Spleen (tissue), 11 donors: Measurements from ENCODE around the gene GADL1. TPM values are rescaled to one million over a fixed set of nuclear protein-coding genes. Genes with fewer than 3 reads are reported as not detected.
A peak's percentile ranks its signal among the peaks of the same experiment; 100 is the strongest.

Experiments used
- DNase-seq: peaks from one replicate; pipeline ENCODE4 v3.0.0-alpha.2; 2020
- H3K27ac ChIP-seq, 8 donors: fragments of 200-600 bp; sonication (generic) in 7 of 8; 1 replicate in 4 of 8; 2 replicates in 4 of 8; pipeline versions ENCODE4 v1.5.0 to v1.8.0; 2016 to 2021; ENCODE audit warnings: inconsistent platforms in 4 of 8, mild to moderate bottlenecking in 4 of 8, moderate library complexity in 1 of 8
- H3K27me3 ChIP-seq, 7 donors: fragments of 200-600 bp; sonication (generic) in 6 of 7; replicated peaks in 1 of 7; 1 replicate in 4 of 7; 2 replicates in 3 of 7; pipeline versions ENCODE4 v1.5.0 to v1.8.0; 2016 to 2021; ENCODE audit warnings: inconsistent platforms in 3 of 7, mild to moderate bottlenecking in 1 of 7
- H3K36me3 ChIP-seq, 6 donors: fragments of 200-600 bp; sonication (generic) in 5 of 6; 1 replicate in 4 of 6; 2 replicates in 2 of 6; pipeline versions ENCODE4 v1.5.0 to v1.8.0; 2016 to 2021; ENCODE audit warnings: inconsistent platforms in 2 of 6
- H3K4me1 ChIP-seq, 6 donors: fragments of 200-600 bp; sonication (generic) in 5 of 6; 1 replicate in 3 of 6; 2 replicates in 3 of 6; pipeline versions ENCODE4 v1.5.0 to v1.8.0; 2016 to 2021; ENCODE audit warnings: inconsistent platforms in 3 of 6
- H3K4me3 ChIP-seq, 8 donors: fragments of 200-600 bp; sonication (generic) in 7 of 8; 1 replicate in 4 of 8; 2 replicates in 4 of 8; pipeline versions ENCODE4 v1.5.0 to v1.8.0; 2016 to 2021; ENCODE audit warnings: inconsistent platforms in 4 of 8, mild to moderate bottlenecking in 4 of 8, moderate library complexity in 2 of 8
- H3K9me3 ChIP-seq, 8 donors: fragments of 200-600 bp; sonication (generic) in 7 of 8; 1 replicate in 4 of 8; 2 replicates in 4 of 8; pipeline versions ENCODE4 v1.5.0 to v1.8.0; 2016 to 2021; ENCODE audit warnings: inconsistent platforms in 4 of 8
- CTCF ChIP-seq, 11 experiments: fragments of 200-600 bp in 7 of 11; fragments of 450-650 bp in 4 of 11; sonication (generic) in 4 of 11; IDR thresholded peaks in 8 of 11; conservative IDR thresholded peaks in 3 of 11; 1 replicate in 7 of 11; 2 replicates in 4 of 11; pipeline versions ENCODE4 v1.4.0 to v1.8.0; 2016 to 2021; ENCODE audit warnings: antibody characterized with exemption in 11 of 11, inconsistent platforms in 4 of 11, mild to moderate bottlenecking in 1 of 11
- POLR2A ChIP-seq, 3 donors: fragments of 450-650 bp; IDR thresholded peaks; one replicate each; pipeline ENCODE4 v1.5.1; 2017; ENCODE audit warnings: antibody characterized with exemption in 3 of 3, mild to moderate bottlenecking in 1 of 3
- POLR2AphosphoS5 ChIP-seq, 3 donors: sonication (generic); formaldehyde crosslinking; IDR thresholded peaks; one replicate each; pipeline ENCODE4 v1.5.1; 2017; ENCODE audit warnings: antibody characterized with exemption in 3 of 3
- WGBS, 5 donors: extraction: QIAGEN DNeasy Blood & Tissue Kit in 3 of 5; methylation state at CpG; one replicate each; pipeline versions ENCODE4 v1.1.5 to v1.1.7; 2013 to 2018; 5-methylcytosine and 5-hydroxymethylcytosine counted together
- intact Hi-C: fragments of 100-400 bp; cut with DNase I; formaldehyde crosslinking; loops from one replicate; pipeline ENCODE4 v1.15.0; 2023; ENCODE audit warnings: low total_unique reads
- polyA plus RNA-seq, 3 donors: library from polyadenylated mRNA; stranded (reverse); fragments of 200-250 nt; gene quantifications; one replicate each; pipeline ENCODE4 v1.2.1, GENCODE V29; 2013
- total RNA-seq, 7 donors: library from RNA; depleted of rRNA in 3 of 7; stranded (reverse); fragments of >200 nt in 3 of 7; fragmentation: NEBNext Ultra II Directional in 4 of 7; extraction: Animal tissue kit (Norgen Biotek cat#: 25700) in 4 of 7; gene quantifications; one replicate each; pipeline versions ENCODE4 v1.1.0 to v1.2.1, GENCODE V29; 2016 to 2021
- donor health status: healthy with polysubstance abuse.
- donor health status: DM: no; HTN: no; CAD: no; lungs with moderate emphysema.
- donor health status: DM: no; HTN: no; CAD: no.
- donor health status: Bipolar disorder and iron deficiency.
- donor health status: healthy.
- donor health status: DM: no; HTN: no; CAD: no.
- donor health status: DM: yes; HTN: yes; CAD: no.

Gene GADL1
- total and polyA plus RNA-seq, 10 donors, result 0.02 to 0.16 (median 0.08) TPM; not detected in 6

DNA sequence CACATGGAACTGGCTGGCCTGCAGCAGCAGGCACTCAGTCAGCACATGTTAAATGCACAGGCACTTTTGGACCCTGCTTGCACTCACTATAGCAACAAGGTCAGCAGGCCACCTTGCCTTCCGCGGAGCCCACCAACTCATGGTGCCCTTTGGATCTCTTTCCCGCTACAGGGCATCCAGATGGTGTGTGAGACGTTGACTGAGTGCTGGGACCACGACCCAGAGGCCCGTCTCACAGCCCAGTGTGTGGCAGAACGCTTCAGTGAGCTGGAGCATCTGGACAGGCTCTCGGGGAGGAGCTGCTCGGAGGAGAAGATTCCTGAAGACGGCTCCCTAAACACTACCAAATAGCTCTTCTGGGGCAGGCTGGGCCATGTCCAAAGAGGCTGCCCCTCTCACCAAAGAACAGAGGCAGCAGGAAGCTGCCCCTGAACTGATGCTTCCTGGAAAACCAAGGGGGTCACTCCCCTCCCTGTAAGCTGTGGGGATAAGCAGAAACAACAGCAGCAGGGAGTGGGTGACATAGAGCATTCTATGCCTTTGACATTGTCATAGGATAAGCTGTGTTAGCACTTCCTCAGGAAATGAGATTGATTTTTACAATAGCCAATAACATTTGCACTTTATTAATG is 203.1 kb downstream of the GADL1 start:
- TF ChIP-seq POLR2A (IDR thresholded peaks at IDR 0.05) (no peak), POLR2AphosphoS5 (IDR thresholded peaks at IDR 0.05) (peak; percentile 58 to 62 (median 60)), CTCF (IDR thresholded peaks at IDR 0.05 in 8 of 11, conservative IDR thresholded peaks at IDR 0.05 in 3 of 11) (no peak)
- WGBS, 5 donors, result 59 to 76% (median 65%) methylated on average over 6 to 10 of the region's 10 CpGs
- DNase-seq, result no peak
- no peaks in the 10 kb centered on the region for H3K9me3 ChIP-seq
- H3K4me3 ChIP-seq, result no peak overlapping the region
- H3K27ac ChIP-seq, result peak overlapping the region; percentile 45 to 80 (median 75)
- intact Hi-C loops, result loop anchor here (5.0 kb wide), 1 partner anchor 579 kb away; no protein-coding TSS in a partner anchor
- peaks cover 30 to 99% (median 88%) of the 10 kb centered on the region in 6 donors for H3K4me1 ChIP-seq
- peaks cover 0 to 100% (median 72%) of the 10 kb centered on the region in 6 donors for H3K36me3 ChIP-seq
- H3K27me3 ChIP-seq, result no peaks in the 10 kb centered on the region

GRCh38 chr3:30690199-30690598 is 204.3 kb downstream of the GADL1 start:
- H3K27me3 ChIP-seq, result no peaks in the 10 kb centered on the region
- no peak overlapping the region for H3K4me3 ChIP-seq
- no peak for TF ChIP-seq POLR2AphosphoS5 (IDR thresholded peaks at IDR 0.05)
- no peak for TF ChIP-seq CTCF (IDR thresholded peaks at IDR 0.05 in 8 of 11, conservative IDR thresholded peaks at IDR 0.05 in 3 of 11)
- no peak for TF ChIP-seq POLR2A (IDR thresholded peaks at IDR 0.05)
- peaks cover 0 to 100% (median 65%) of the 10 kb centered on the region in 6 donors for H3K36me3 ChIP-seq
- intact Hi-C loops, result loop anchor here (5.0 kb wide), 1 partner anchor 578 kb away; no protein-coding TSS in a partner anchor
- H3K4me1 ChIP-seq, result peaks cover 25 to 99% (median 82%) of the 10 kb centered on the region in 6 donors
- H3K27ac ChIP-seq, result peak overlapping the region; percentile 49 to 80 (median 75)
- DNase-seq, result no peak
- no peaks in the 10 kb centered on the region for H3K9me3 ChIP-seq
- WGBS, 5 donors, result 59 to 83% (median 65%) methylated on average over 2 of the region's 2 CpGs

DNA sequence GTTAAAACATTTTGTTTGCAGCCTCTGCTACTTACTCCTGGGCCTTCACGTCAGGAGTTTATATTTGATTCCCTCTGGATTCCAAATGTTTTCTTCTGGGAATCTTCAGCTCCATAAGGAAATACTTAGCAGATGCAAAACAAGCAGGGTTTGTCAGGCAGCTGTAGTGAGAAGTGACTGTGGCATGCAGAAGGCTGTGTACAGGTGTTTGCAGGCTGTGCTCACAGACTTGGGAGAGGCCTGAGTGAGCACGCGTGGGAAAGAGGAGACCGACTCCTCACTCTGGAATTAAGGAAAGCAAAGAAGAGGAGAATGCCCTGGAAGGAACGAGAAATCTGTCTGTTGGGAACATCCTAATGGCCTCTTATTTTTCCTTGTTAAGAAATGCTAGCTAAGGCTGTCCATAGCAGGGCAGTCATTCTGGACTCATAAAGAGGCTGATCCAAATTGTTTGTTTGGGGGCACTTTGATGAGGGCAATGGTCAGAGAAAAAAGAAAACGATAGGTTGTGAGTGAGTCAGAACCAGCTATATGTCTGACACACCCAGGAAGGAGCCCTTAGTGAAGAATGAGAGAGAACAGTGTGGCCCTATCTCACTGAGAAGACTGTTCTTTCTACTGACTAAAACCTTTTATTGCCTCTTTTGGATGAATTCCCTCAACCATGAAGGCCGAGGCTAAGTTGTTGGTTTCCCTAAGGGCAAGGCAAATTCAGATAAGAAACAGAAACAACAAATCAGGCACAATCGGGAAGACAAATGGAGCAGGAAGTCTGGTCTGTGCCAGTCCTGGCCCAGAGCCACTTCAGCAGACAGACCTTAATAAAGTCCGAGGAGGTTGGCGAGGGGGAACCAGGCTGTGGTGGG is 205.5 kb downstream of the GADL1 start:
- DNase-seq, result no peak
- Histone ChIP-seq H3K27ac (peak overlapping the region; percentile 49 to 80 (median 75)), H3K27me3 (no peaks in the 10 kb centered on the region), H3K4me3 (no peak overlapping the region), H3K4me1 (peaks cover 27 to 100% (median 87%) of the 10 kb centered on the region in 6 donors), H3K9me3 (no peaks in the 10 kb centered on the region), H3K36me3 (peaks cover 0 to 100% (median 57%) of the 10 kb centered on the region in 6 donors)
- intact Hi-C loops, result no loop called here
- 44 to 55% (median 51%) methylated on average over 10 of the region's 10 CpGs for WGBS, 5 donors
- TF ChIP-seq POLR2A (IDR thresholded peaks at IDR 0.05) (no peak), POLR2AphosphoS5 (IDR thresholded peaks at IDR 0.05) (peak in 2 of 3 donors; percentile 24 to 78)

DNA sequence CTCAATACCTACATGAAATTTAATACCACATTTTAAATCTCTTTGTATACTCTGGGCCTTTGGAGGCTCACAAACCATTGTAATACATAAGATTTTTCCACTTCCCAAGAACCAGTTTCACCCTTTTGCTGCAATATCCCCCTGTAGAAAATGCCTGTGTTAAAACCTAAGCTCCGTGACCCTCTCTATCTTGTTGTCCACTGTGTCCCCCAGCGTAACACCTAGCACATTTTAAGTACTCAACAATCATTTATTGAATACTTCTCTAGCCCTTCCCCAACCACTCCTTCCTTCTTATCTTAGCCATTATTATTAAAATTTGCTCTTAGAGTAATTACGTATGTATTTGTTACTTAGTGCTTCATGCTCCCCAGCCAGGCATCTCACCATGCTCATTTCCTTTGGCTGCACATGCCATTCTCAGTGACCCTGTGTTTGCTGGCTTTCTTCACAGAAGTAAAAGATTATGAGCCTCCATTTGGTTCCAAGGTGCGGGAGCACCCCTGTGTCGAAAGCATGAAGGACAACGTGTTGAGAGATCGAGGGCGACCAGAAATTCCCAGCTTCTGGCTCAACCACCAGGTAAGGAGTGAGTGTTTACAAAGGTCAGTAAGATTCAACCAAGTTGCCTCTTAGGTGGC is 206.4 kb downstream of the GADL1 start:
- no peak for TF ChIP-seq POLR2AphosphoS5 (IDR thresholded peaks at IDR 0.05)
- TF ChIP-seq POLR2A (IDR thresholded peaks at IDR 0.05), result no peak
- no peak for TF ChIP-seq CTCF (IDR thresholded peaks at IDR 0.05 in 8 of 11, conservative IDR thresholded peaks at IDR 0.05 in 3 of 11)
- Histone ChIP-seq H3K27ac (peak overlapping the region; percentile 22 to 80 (median 75)), H3K27me3 (no peaks in the 10 kb centered on the region), H3K9me3 (no peaks in the 10 kb centered on the region), H3K36me3 (peaks cover 0 to 100% (median 56%) of the 10 kb centered on the region in 6 donors), H3K4me3 (no peak overlapping the region), H3K4me1 (peaks cover 31 to 100% (median 86%) of the 10 kb centered on the region in 6 donors)
- DNase-seq, result no peak
- WGBS, 5 donors, result 84 to 95% (median 89%) methylated on average over 8 of the region's 8 CpGs
- intact Hi-C loops, result no loop called here
